HS-5 (cell line): Measurements from ENCODE around the gene CEP164.
"Not testable (repeated sequence)": the region's sequence is repeated elsewhere in the genome, so short reads cannot be mapped to it uniquely, and the experiment has no call there.

Experiments used
- DNase-seq: peaks from one replicate; pipeline ENCODE4 v3.0.0-alpha.2; 2012; ENCODE audit warnings: low read depth

CEP164 gene

GRCh38 chr11:117395476-117395875 is 67.8 kb downstream of the CEP164 start:
- no peak for DNase-seq

- no peak for DNase-seq
Observed at GRCh38 chr11:117396970-117397369, 69.3 kb downstream of the CEP164 start.

GRCh38 chr11:117398618-117399017 is 71.0 kb downstream of the CEP164 start:
- DNase-seq: not testable (repeated sequence)

GRCh38 chr11:117399100-117399840 is 71.6 kb downstream of the CEP164 start:
- DNase-seq: not testable (repeated sequence)

GRCh38 chr11:117405898-117406297 is 78.2 kb downstream of the CEP164 start:
- not testable (repeated sequence) for DNase-seq

- no peak for DNase-seq
Observed at GRCh38 chr11:117407016-117407415, 79.4 kb downstream of the CEP164 start.

GRCh38 chr11:117408356-117408755 is 80.7 kb downstream of the CEP164 start:
- DNase-seq: no peak

GRCh38 chr11:117409511-117409910 is 81.9 kb downstream of the CEP164 start:
- no peak for DNase-seq

GRCh38 chr11:117410238-117410637 is 82.6 kb downstream of the CEP164 start:
- DNase-seq: no peak

GRCh38 chr11:117410861-117411710 is 83.4 kb downstream of the CEP164 start:
- DNase-seq: no peak

GRCh38 chr11:117411736-117412135 is 84.1 kb downstream of the CEP164 start:
- no peak for DNase-seq

GRCh38 chr11:117412176-117412575 is 84.5 kb downstream of the CEP164 start:
- no peak for DNase-seq

- no peak for DNase-seq
Observed at GRCh38 chr11:117412653-117413275, 85.1 kb downstream of the CEP164 start.

- DNase-seq: no peak
Observed at GRCh38 chr11:117413616-117414015, 86.0 kb downstream of the CEP164 start.

- DNase-seq: no peak
Observed at GRCh38 chr11:117414724-117415123, 87.1 kb downstream of the CEP164 start.

GRCh38 chr11:117415358-117415896 is 87.8 kb downstream of the CEP164 start:
- DNase-seq: no peak

- DNase-seq: no peak
Observed at GRCh38 chr11:117417342-117417741, 89.7 kb downstream of the CEP164 start.

- DNase-seq: no peak
Observed at GRCh38 chr11:117417856-117418255, 90.2 kb downstream of the CEP164 start.

GRCh38 chr11:117418737-117419481 is 91.3 kb downstream of the CEP164 start:
- no peak for DNase-seq

GRCh38 chr11:117419482-117420142 is 92.0 kb downstream of the CEP164 start:
- DNase-seq: peak; percentile 14

GRCh38 chr11:117420143-117420485 is 92.5 kb downstream of the CEP164 start:
- DNase-seq: no peak
